SH-SY5Y (cell line): ENCODE results near the gene ZNF787.

Source experiments
- GATA2 ChIP-seq: IDR thresholded peaks from 2 replicates; pipeline ENCODE4 v1.6.1; 2011; ENCODE audit warnings: mild to moderate bottlenecking, low read depth, low read length
- GATA3 ChIP-seq: IDR thresholded peaks from 2 replicates; pipeline ENCODE4 v1.6.1; 2011; ENCODE audit warnings: low read depth, mild to moderate bottlenecking, low read length, moderate library complexity

GRCh38 chr19:56139847-56140582 lies 18.9 kb upstream of the ZNF787 start:
- TF ChIP-seq GATA2 (no peak), GATA3 (no peak)
